Measurements from ENCODE around the gene GOLGA3. TPM values are rescaled to one million over a fixed set of nuclear protein-coding genes. Genes with fewer than 3 reads are reported as not detected.

GOLGA3 gene
- total and polyA plus RNA-seq, 9 of the 15 experiments (the other 6 are each of a cell fraction or from before 2014, with no cell fraction given), result 1.9 to 48.1 (median 18.4) TPM

- POLR2A ChIA-PET, result no interaction called here
- no peak overlapping the region for H3K4me3 ChIP-seq
- CTCF ChIA-PET (ENCODE audit: low intra/inter-chr PET ratio), result no interaction called here
These were observed 24.8 kb upstream of the GOLGA3 start for GRCh38 chr12:132853285-132854092.

GRCh38 chr12:132852496-132852895, 23.8 kb upstream of the GOLGA3 start:
- BruUV-seq (replicated peaks), result no TSS peak
- no peaks in the 10 kb centered on the region for H3K27me3 ChIP-seq (ENCODE audit: control insufficient read depth in 2 of 2, insufficient read depth in 2 of 2, low read length in 2 of 2)
- no peaks in the 10 kb centered on the region for H3K9me3 ChIP-seq (replicated peaks; ENCODE audit: control insufficient read depth, insufficient read depth, low read depth, low read length)
- H3K4me3 ChIP-seq, result no peak overlapping the region
- H2AFZ ChIP-seq (ENCODE audit: low read depth, low read length), result no peak overlapping the region
- H3K4me1 ChIP-seq (replicated peaks in 1 of 2; ENCODE audit: control insufficient read depth in 2 of 2, insufficient read depth in 2 of 2, low read length in 2 of 2), result peaks cover 0 to 13% of the 10 kb centered on the region in 2 experiments; a peak in 1 of 5 replicates
- CTCF ChIA-PET (ENCODE audit: low intra/inter-chr PET ratio), result no interaction called here
- WGBS (ENCODE audit: insufficient coverage, low coverage, missing lambda C conversion rate), result 96% methylated on average over 11 of the region's 12 CpGs
- intact Hi-C loops (cut with micrococcal nuclease) (no loop called here), in situ Hi-C loops (cut with MboI) (no loop called here)
- no peaks in the 10 kb centered on the region for H3K9me1 ChIP-seq (ENCODE audit: control insufficient read depth, insufficient read depth, low read length)
- no peaks in the 10 kb centered on the region for H4K20me1 ChIP-seq (replicated peaks; ENCODE audit: control insufficient read depth, insufficient read depth, low read length)
- peaks cover 58% of the 10 kb centered on the region; the same call in 2 of the 3 replicates for H3K36me3 ChIP-seq (ENCODE audit: control insufficient read depth, insufficient read depth, low read length)
- ATAC-seq, result no peak
- no peak overlapping the region for H3K9ac ChIP-seq (ENCODE audit: insufficient read depth in 1 of 2, low read depth in 2 of 2, low read length in 2 of 2)
- no peak for FAIRE-seq
- no peak overlapping the region for H3K27ac ChIP-seq (ENCODE audit: extremely low read depth, low read depth, low read length)
- no peak overlapping the region for H3K4me2 ChIP-seq (ENCODE audit: insufficient read depth, low read length)
- POLR2A ChIA-PET, result no interaction called here
- no peaks in the 10 kb centered on the region for H3K79me2 ChIP-seq (ENCODE audit: control insufficient read depth, insufficient read depth, low read length)
- no peak for DNase-seq (ENCODE audit: extremely low read depth in 1 of 4, low spot score in 3 of 4)
- no peak for TF ChIP-seq ATF7 (IDR thresholded peaks at IDR 0.05)
- no peak for TF ChIP-seq KLF10 (CRISPR knock-in tag; IDR thresholded peaks at IDR 0.05)
- TF ChIP-seq, protein P1, sequence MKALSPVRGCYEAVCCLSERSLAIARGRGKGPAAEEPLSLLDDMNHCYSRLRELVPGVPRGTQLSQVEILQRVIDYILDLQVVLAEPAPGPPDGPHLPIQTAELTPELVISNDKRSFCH (CRISPR knock-in tag; IDR thresholded peaks at IDR 0.05), result no peak
- TF ChIP-seq, protein P1 (tag; IDR thresholded peaks at IDR 0.05), result no peak
- TF ChIP-seq ZNF449 (CRISPR knock-in tag; IDR thresholded peaks at IDR 0.05), result no peak
- no peak for TF ChIP-seq ZNF589 (CRISPR knock-in tag; IDR thresholded peaks at IDR 0.05; ENCODE audit: low read depth)
- no peak for TF ChIP-seq SMC3 (conservative IDR thresholded peaks at IDR 0.05; ENCODE audit: insufficient read depth, low read depth, low read length)
- no peak for TF ChIP-seq ZNF354B (CRISPR knock-in tag; IDR thresholded peaks at IDR 0.05)
- TF ChIP-seq MEIS2 (IDR thresholded peaks at IDR 0.05; ENCODE audit: partially characterized antibody), result no peak
- TF ChIP-seq, protein P2, sequence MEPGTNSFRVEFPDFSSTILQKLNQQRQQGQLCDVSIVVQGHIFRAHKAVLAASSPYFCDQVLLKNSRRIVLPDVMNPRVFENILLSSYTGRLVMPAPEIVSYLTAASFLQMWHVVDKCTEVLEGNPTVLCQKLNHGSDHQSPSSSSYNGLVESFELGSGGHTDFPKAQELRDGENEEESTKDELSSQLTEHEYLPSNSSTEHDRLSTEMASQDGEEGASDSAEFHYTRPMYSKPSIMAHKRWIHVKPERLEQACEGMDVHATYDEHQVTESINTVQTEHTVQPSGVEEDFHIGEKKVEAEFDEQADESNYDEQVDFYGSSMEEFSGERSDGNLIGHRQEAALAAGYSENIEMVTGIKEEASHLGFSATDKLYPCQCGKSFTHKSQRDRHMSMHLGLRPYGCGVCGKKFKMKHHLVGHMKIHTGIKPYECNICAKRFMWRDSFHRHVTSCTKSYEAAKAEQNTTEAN (CRISPR knock-in tag; IDR thresholded peaks at IDR 0.05), result no peak
- TF ChIP-seq ZFPM2 (CRISPR knock-in tag; IDR thresholded peaks at IDR 0.05), result no peak
- TF ChIP-seq HNRNPH1 (optimal IDR thresholded peaks at IDR 0.05; ENCODE audit: low read depth, low read length), result no peak

More at GRCh38 chr12:132853285-132854092, 24.8 kb upstream of the GOLGA3 start:
- TF ChIP-seq ZNF408 (CRISPR knock-in tag; IDR thresholded peaks at IDR 0.05; ENCODE audit: low read depth) (no peak), POLR2G (IDR thresholded peaks at IDR 0.05; ENCODE audit: low read depth, low read length) (0 out of 2 replicates have a peak, but pooled peaks have one; percentile 25)
- ATAC-seq (no peak), DNase-seq (ENCODE audit: extremely low read depth in 1 of 4, low spot score in 3 of 4) (no peak), FAIRE-seq (no peak)
- BruUV-seq (replicated peaks), result no TSS peak
- Histone ChIP-seq H3K36me3 (ENCODE audit: control insufficient read depth, insufficient read depth, low read length) (peaks cover 59% of the 10 kb centered on the region; the same call in 2 of the 3 replicates), H4K20me1 (replicated peaks; ENCODE audit: control insufficient read depth, insufficient read depth, low read length) (no peaks in the 10 kb centered on the region), H3K4me2 (ENCODE audit: insufficient read depth, low read length) (no peak overlapping the region), H3K9ac (ENCODE audit: insufficient read depth in 1 of 2, low read depth in 2 of 2, low read length in 2 of 2) (no peak overlapping the region; a peak in 1 of 4 replicates), H2AFZ (ENCODE audit: low read depth, low read length) (no peak overlapping the region), H3K79me2 (ENCODE audit: control insufficient read depth, insufficient read depth, low read length) (no peaks in the 10 kb centered on the region), H3K9me1 (ENCODE audit: control insufficient read depth, insufficient read depth, low read length) (no peaks in the 10 kb centered on the region), H3K27me3 (ENCODE audit: control insufficient read depth in 2 of 2, insufficient read depth in 2 of 2, low read length in 2 of 2) (no peaks in the 10 kb centered on the region), H3K4me1 (replicated peaks in 1 of 2; ENCODE audit: control insufficient read depth in 2 of 2, insufficient read depth in 2 of 2, low read length in 2 of 2) (peaks cover 0 to 13% of the 10 kb centered on the region in 2 experiments; a peak in 1 of 5 replicates), H3K27ac (ENCODE audit: extremely low read depth, low read depth, low read length) (no peak overlapping the region), H3K9me3 (replicated peaks; ENCODE audit: control insufficient read depth, insufficient read depth, low read depth, low read length) (no peaks in the 10 kb centered on the region)
- 91% methylated on average over 39 of the region's 51 CpGs for WGBS (ENCODE audit: insufficient coverage, low coverage, missing lambda C conversion rate)
- intact Hi-C loops (cut with micrococcal nuclease) (no loop called here), in situ Hi-C loops (cut with MboI) (no loop called here)
